OCI-M2 (cell line): ENCODE data around the gene HAX1.
"Not testable (repeated sequence)": the region's sequence is repeated elsewhere in the genome, so short reads cannot be mapped to it uniquely, and the experiment has no call there.

Source experiments
- DNase-seq: peaks from one replicate; lab custom pipeline; 2025; ENCODE audit not compliant: unreplicated experiment; lab: John Stamatoyannopoulos, UW

The HAX1 gene

DNA sequence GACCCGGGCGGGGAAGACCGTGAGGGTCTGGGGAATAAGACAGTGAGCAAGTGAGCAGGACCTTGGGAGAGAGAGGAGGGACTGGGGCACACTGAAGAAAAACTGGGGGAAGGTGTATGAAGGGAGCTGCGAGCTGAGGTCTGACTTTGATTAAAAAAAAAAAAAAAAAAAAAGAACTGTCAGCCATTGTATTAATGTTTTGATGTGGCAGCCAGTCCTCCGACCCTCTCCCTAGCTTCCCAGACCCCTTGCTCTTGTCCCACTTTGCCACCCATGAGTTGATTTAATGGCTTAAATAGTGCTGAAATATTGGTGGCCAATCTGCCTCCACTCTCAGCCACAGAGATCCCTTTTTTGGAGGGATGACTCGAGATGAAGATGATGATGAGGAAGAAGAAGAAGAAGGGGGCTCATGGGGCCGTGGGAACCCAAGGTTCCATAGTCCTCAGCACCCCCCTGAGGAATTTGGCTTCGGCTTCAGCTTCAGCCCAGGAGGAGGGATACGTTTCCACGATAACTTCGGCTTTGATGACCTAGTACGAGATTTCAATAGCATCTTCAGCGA lies 652 bp downstream of the HAX1 start:
- DNase-seq, result no peak

DNA sequence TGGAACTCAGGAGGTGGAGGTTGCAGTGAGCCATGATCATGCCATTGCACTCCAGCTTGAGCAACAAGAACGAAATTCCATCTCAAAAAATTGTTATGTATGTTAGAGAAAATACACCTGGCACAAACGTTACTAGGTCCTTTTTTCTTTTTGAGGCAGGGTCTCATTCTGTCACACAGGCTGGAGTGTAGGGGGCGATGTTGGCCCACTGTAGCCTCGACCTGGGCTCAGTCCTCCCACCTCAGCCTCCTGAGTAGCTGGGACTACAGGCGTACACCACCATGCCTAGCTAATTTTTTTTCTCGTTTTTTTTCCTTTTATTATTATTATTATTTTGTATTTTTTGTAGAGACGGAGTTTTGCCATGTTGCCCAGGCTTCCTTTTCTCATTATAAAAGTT lies 4.4 kb downstream of the HAX1 start:
- no peak for DNase-seq

DNA sequence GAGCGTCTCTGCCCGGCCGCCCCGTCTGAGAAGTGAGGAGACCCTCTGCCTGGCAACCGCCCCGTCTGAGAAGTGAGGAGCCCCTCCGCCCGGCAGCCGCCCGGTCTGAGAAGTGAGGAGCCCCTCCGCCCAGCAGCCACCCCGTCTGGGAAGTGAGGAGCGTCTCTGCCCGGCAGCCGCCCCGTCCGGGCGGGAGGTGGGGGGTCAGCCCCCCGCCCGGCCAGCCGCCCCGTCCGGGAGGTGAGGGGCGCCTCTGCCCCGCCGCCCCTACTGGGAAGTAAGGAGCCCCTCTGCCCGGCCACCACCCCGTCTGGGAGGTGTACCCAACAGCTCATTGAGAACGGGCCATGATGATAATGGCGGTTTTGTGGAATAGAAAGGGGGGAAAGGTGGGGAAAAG lies 15.2 kb downstream of the HAX1 start:
- not testable (repeated sequence) for DNase-seq

DNA sequence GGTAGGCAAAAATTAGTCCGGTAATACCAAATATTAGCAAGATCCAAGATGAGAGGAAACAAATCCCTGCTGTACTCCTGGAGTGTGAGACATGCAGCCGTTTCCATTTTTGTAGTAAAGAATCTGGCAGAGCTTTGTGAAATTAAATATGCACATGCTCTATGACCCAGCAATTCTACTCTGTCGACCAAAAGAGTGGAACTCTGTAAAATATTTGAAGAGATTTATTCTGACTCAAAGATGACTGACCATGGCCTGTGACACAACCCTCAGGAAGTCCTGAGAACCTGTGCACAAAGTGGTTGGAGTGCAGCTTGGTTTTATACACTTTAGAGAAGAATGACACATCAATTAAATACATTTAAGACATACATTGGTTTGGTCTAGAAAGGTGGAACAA lies 16.2 kb downstream of the HAX1 start:
- DNase-seq, result no peak

DNA sequence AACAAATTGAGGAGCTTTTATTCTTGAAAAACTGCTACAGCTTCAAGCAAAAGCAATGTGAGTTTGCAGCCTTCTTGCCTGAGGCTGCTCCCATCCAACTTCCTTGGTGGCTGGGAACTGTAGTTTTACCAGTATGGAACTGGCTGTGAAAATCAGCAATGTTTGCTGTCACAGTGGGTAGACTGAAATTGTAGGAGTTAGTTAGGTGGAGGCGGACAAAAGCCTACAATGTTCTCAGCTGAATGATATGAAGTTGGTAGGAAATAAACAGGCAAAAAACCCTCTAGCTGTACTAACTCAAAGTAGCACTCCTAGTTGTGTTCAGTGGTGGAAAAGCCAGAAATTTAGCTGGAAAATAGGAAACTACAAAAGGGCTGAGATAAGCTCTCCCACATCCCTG lies 18.5 kb downstream of the HAX1 start:
- DNase-seq, result no peak

DNA sequence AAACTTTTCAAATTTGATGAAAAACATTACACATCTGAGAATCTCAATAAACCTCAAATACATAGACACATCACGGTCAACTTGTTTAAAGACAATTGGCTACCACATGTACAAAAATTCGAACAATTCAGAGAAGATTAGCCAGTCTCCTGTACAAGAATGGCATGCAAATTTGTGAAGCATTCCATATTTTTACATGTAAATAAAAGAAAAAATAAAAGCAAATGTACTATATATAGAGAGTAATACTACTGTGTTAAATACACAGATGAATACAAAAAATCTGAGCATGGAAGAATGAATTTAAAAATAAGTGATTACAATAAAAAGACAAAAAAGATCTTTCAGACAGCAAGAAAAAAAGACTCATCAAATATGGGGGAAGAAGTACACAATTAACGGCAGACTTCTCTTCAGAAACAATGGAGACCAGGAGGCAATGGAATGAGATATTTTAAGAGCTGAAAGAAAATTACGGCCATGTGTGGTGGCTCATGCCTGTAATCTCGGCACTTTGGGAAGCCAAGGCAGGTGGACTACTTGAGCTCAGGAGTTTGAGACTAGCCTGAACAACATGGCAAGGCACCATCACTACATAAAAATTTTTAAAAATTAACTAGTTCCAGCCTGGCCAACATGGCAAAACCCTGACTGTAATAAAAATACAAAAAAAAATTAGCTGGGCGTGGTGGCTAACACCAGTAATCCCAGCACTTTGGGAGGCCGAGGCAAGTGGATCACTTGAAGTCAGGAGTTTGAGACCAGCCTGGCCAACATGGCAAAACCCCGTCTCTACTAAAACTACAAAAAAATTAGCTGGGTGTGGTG lies 23.2 kb downstream of the HAX1 start:
- no peak for DNase-seq

DNA sequence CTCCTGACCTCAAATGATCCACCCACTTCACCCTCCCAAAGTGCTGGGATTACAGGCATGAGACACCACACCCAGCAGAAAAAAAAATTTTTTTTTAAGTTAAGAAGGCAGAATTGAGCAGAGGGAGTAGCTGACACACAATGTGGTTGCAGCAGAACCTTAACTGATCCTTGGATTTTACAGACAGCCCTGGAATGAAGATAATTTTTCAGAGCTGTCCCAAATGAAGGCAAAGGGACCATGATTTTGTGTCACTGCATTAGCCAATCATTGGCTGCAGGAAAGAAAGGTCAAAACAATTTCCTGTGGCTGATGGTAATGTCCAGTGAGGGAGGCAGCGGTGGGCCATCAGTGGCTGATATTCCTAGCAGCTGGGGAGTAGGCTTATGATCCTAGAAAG lies 29.2 kb downstream of the HAX1 start:
- DNase-seq, result no peak

DNA sequence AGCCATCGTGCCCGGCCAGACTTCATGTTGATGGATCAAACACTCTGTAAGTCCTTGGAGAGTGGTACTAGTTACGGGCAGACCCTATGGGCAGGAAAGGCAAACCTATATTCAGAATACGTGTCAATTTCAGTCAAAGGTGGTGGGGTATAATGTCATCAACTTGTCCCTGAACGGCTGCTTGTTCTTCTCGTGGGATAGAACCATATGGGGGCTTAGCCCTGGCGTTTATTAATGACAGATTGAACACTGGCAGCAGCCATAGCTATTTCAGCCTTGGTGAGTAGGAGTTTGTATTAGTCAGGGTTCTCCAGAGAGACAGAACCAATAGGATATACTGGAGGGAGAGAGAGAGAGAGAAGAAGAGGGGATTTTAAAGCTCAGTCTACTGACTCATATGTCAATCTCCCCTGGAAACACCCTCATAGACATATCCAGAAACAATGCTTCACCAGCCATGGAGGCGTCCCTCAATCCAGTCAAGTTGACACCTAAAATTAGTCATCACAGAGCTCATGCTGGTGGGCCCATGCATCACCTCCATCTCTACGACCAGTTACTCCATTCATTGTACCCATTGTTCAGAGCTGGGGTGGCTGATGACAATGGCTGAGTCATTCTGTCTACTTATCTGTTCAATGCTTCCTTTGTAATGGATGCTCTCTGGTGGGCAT lies 32.4 kb downstream of the HAX1 start:
- DNase-seq, result no peak

DNA sequence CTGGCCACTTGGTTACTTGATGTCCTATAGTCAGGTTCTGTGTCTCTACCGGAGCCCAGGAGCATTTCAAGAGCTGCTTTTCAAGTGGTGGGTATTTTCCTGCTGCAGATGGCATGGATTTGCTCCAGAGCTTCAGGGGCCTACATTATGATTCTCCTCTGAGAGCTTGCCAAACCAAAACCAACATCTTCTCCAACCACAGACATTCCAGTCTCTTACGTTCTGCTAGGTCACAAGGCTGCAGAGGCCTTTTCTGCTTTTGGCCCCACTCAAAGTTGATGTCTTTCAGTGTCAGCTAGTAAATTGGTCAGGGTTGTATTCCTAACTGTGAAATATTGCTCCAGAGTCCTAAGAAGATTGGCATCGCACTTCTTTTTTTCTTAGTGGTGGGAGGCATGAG lies 33.7 kb downstream of the HAX1 start:
- DNase-seq, result no peak

DNA sequence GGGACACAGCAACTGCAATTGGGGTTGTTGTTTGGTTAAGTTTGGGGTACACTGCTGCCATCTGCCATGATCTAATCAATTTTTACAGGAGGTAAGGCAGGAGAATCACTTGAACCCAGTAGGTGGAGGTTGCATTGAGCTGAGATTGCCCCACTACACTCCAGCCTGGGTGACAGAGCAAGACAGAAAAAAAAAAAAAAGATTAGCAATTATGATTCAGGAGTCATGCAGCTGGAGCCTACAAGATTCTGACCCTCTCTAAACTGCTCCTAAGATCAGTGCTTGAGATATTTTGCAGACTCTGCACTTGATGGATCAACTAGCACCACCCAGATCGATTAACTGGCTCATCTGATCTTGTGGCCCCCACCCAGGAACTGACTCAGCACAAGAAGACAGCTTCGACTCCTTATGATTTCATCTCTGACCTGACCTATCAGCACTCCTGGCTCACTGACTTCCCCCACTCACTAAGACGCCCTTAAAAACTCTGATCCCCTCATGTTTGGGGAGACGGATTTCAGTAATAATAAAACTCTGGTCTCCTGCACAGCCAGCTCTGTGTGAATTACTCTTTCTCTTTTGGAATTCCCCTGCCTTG lies 35.3 kb downstream of the HAX1 start:
- not testable (repeated sequence) for DNase-seq

DNA sequence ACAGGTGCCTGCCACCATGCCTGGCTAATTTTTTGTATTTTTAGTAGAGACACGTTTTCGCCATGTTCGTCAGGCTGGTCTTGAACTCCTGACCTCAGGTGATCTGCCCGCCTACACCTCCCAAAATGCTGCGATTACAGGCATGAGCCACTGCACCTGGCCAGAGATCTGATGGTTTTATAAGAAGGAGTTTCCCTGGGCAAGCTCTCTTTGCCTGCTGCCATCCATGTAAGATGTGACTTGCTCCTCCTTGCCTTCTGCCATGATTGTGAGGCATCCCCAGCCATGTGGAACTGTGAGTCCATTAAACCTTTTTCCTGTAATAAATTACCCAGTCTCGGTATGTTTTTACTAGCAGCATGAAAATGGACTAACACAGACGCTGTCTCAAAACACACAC lies 36.7 kb downstream of the HAX1 start:
- DNase-seq, result not testable (repeated sequence)

DNA sequence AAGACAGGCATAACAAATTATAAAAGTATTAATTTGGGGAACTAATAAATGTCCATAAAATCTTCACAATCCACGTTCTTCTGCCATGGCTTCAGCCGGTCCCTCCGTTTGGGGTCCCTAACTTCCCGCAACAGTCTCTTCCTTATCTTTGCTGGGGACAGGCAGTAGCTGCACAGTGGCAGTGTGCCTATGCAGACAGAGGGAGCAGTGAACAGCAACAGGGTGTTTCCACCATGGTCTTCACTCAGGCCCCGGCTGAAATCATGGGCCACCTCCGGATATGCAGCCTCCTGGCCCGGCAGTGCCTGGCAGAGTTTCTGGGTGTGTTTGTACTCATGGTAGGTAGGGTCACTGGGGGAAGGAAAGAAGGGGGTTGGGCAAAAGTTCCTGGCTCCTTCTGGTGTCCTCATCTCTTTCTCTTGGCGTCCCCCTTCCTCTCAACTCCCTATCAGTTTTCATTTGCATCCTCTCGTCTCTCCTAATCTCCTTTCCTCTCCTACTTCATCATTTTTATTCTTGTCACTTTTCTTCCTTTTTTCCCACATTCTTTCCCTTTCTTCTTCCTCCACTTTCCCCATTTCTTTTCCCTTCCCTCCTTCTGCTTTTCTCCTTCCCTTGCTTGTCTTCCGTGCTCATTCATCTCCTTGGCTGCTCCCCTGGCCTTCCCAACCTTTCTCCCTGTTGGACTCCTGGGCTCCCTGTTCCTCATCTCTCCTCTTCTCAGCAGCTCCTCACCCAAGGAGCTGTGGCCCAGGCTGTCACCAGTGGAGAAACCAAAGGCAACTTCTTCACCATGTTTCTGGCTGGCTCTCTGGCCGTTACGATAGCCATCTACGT lies 40.0 kb downstream of the HAX1 start:
- not testable (repeated sequence) for DNase-seq

DNA sequence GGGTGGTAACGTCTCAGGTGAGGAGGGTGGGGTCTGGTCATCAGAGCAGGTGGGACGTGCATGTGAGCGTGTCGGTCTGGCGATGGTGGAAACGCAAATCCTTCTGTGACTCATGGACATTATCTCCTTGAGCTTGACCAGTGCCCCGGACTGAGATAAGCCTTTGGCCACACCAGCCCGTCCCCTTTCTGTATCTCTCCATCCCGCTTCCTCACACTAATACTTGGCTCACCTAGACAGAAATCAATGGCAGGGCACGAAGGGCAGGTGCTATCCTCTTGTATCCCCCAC lies 40.6 kb downstream of the HAX1 start:
- no peak for DNase-seq

DNA sequence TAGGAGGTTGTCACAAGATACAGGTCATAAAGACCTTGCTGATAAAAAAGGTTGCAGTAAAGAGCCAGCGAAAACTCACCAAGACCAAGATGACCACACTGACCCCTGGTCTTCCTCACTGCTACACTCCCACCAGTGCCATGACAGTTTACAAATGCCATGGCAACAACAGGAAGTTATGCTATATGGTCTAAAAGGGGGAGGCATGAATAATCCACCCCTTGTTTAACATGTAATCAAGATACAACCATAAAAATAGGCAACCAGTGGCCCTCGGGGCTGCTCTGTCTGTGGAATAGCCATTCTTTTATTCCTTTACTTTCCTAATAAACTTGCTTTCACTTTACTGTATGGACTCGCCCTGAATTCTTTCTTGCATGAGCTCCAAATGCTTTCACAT lies 41.8 kb downstream of the HAX1 start:
- DNase-seq, result not testable (repeated sequence)

DNA sequence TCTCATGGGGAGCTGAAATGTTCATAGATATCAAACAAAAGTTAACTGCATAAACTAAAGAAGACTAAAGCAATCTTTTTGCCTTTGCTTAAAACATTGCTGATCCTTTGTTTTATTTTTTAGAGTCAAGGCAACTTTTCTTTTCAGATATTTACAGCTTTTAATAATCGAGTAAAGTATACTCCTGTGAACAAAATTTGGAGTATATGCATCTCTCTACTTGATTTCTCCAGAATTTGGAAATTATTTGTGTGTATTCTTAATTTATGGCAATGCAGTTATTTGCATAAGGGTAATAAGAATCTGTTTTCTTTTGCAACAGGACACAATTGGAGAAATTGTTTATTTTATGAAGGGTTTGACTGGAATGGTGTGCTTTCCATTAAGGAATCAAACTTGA lies 44.3 kb downstream of the HAX1 start:
- DNase-seq, result no peak

DNA sequence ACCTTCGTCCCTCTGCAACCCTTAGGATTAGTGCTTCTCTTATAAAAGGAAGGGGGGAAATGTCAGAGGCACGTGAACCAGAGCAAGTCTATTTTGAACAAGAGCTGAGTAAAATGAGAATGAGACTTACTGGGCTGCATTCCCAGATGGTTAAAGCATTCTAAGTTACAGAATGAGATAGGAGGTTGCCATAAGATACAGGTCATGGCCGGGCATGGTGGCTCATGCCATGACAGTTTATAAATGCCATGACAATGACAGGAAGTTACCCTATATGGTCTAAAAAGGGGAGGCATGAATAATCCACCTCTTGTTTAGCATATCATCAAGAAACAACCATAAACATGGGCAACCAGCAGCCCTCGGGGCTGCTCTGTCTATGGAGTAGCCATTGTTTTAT lies 46.0 kb downstream of the HAX1 start:
- DNase-seq, result no peak

DNA sequence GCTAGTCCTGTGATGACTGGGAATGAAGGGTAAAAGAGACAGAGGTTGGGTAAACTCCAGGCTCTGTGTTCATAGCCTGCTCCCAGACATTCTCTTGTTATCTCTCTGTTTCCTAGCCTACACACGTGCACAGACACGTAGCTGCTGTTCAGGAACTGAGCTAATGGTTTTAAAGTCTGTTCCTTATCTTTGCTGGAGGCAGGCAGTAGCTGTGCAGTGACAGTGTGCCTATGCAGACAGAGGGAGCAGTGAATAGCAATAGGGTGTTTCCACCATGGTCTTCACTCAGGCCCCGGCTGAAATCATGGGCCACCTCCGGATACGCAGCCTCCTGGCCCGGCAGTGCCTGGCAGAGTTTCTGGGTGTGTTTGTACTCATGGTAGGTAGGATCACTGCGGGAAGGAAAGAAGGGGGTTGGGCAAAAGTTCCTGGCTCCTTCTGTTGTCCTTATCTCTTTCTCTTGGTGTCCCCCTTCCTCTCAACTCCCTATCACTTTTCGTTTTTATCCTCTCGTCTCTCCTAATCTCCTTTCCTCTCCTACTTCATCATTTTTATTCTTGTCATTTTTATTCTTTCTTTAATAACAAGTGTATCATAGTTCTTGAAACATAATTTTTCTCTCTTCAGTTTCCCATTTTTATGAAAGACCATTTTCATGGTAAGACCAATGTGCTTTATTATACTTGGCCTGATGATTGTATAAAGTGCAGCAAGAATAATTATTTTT lies 48.6 kb downstream of the HAX1 start, which contains the start of gene AQP10:
TSS of gene AQP10 (plus strand) at position 212 of the 727 bp plus-strand sequence. CDS start at position 275, 63 bp downstream.
- DNase-seq, result no peak

DNA sequence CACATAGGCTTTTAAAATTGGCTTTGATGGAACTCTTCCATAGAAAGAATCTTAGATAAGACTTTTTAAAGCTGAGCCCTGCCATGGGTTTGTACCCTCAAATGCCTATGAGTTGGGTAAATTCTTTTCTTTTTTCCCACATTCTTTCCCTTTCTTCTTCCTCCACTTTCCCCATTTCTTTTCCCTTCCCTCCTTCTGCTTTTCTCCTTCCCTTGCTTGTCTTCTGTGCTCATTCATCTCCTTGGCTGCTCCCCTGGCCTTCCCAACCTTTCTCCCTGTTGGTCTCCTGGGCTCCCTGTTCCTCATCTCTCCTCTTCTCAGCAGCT lies 49.1 kb downstream of the HAX1 start:
- not testable (repeated sequence) for DNase-seq

DNA sequence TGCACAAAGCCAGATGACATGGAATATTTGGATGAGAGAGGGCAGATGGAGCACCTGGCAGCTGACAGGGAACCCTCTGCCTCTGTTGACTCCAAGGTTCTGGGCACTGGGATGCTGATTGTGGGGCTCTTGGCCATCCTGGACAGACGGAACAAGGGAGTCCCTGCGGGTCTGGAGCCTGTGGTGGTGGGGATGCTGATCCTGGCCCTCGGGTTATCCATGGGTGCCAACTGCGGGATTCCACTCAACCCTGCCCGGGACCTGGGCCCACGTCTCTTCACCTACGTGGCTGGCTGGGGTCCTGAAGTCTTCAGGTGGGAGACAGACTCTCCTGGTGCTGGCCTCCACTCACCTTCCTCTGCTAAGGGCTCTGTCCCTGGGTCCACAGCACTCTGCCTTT lies 51.1 kb downstream of the HAX1 start:
- DNase-seq, result no peak

DNA sequence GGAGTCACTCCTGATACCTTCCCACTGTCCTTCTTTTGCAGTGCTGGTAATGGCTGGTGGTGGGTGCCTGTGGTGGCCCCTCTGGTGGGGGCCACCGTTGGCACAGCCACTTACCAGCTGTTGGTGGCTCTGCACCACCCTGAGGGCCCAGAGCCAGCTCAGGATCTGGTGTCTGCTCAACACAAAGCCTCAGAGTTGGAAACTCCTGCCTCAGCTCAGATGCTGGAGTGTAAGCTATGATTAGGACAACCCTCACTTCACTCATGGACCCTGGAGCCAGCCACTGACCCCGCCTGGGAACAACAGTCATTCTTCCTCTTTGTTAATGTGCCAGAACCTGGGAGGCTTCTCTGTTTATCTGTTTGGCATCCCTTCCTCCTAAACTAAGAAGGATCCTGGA lies 51.8 kb downstream of the HAX1 start:
- DNase-seq, result no peak
